ENCODE data around the gene USH2A. TPM values are rescaled to one million over a fixed set of nuclear protein-coding genes. Genes with fewer than 3 reads are reported as not detected.

The USH2A gene
- total RNA-seq, 4 donors from 2014 or later: 0.03 to 0.25 TPM; not detected in 2

- intact Hi-C loops (cut with DNase I; ENCODE audit: low total_unique reads): no loop called here
- no peak overlapping the region for H3K4me3 ChIP-seq (ENCODE audit: low read depth, poor library complexity, severe bottlenecking)
- no peak for DNase-seq (ENCODE audit: low spot score in 2 of 2)
- WGBS, 2 donors: 7 to 17% methylated on average over 4 of the region's 4 CpGs
- TF ChIP-seq, protein P1, sequence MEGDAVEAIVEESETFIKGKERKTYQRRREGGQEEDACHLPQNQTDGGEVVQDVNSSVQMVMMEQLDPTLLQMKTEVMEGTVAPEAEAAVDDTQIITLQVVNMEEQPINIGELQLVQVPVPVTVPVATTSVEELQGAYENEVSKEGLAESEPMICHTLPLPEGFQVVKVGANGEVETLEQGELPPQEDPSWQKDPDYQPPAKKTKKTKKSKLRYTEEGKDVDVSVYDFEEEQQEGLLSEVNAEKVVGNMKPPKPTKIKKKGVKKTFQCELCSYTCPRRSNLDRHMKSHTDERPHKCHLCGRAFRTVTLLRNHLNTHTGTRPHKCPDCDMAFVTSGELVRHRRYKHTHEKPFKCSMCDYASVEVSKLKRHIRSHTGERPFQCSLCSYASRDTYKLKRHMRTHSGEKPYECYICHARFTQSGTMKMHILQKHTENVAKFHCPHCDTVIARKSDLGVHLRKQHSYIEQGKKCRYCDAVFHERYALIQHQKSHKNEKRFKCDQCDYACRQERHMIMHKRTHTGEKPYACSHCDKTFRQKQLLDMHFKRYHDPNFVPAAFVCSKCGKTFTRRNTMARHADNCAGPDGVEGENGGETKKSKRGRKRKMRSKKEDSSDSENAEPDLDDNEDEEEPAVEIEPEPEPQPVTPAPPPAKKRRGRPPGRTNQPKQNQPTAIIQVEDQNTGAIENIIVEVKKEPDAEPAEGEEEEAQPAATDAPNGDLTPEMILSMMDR (IDR thresholded peaks at IDR 0.05): no peak
- no peak for TF ChIP-seq POLR2A (IDR thresholded peaks at IDR 0.05)
Measured at GRCh38 chr1:216310776-216311175, 112.5 kb downstream of the USH2A start.

- no peak overlapping the region for H3K4me3 ChIP-seq (ENCODE audit: low read depth, poor library complexity, severe bottlenecking)
- 77 to 90% methylated on average over 4 of the region's 4 CpGs for whole genome bisulfite sequencing, 2 donors
- TF ChIP-seq POLR2A (IDR thresholded peaks at IDR 0.05): no peak
- TF ChIP-seq, protein P1 (IDR thresholded peaks at IDR 0.05): no peak
- intact Hi-C loops (cut with DNase I; ENCODE audit: low total_unique reads): no loop called here
- DNase-seq (ENCODE audit: low spot score in 2 of 2): no peak
Measured at GRCh38 chr1:216306830-216307229, 116.4 kb downstream of the USH2A start.

DNA sequence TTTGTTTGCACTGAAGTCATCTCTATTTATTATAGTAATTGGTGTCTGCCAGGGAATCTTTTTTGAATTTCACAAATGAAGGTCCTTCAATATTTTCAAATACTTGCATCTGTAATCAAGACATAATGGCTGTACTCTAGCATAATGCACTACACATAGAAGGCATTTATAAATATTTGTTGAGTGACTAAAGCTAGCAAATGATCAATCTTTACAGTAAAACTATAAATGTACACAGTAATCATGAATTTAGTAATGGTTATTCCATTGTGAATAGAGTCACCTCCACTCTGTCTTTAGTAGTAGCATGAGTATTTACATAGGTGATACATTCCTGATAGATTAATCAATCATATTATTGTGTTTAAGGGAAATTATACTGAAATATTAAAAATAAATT, 119.6 kb downstream of the USH2A start:
- no peak for TF ChIP-seq POLR2A (IDR thresholded peaks at IDR 0.05)
- TF ChIP-seq, protein P1 (IDR thresholded peaks at IDR 0.05): no peak
- no peak for DNase-seq (ENCODE audit: low spot score in 2 of 2)
- intact Hi-C loops (cut with DNase I; ENCODE audit: low total_unique reads): no loop called here
- no peak overlapping the region for H3K4me3 ChIP-seq (ENCODE audit: low read depth, poor library complexity, severe bottlenecking)

- H3K4me3 ChIP-seq (ENCODE audit: low read depth, poor library complexity, severe bottlenecking): no peak overlapping the region
- DNase-seq (ENCODE audit: low spot score in 2 of 2): no peak
- TF ChIP-seq, protein P1 (IDR thresholded peaks at IDR 0.05): no peak
- TF ChIP-seq POLR2A (IDR thresholded peaks at IDR 0.05): no peak
- WGBS, 2 donors: 81 to 82% methylated on average over 6 of the region's 6 CpGs
- intact Hi-C loops (cut with DNase I; ENCODE audit: low total_unique reads): no loop called here
Measured at GRCh38 chr1:216293683-216294082, 129.6 kb downstream of the USH2A start.

DNA sequence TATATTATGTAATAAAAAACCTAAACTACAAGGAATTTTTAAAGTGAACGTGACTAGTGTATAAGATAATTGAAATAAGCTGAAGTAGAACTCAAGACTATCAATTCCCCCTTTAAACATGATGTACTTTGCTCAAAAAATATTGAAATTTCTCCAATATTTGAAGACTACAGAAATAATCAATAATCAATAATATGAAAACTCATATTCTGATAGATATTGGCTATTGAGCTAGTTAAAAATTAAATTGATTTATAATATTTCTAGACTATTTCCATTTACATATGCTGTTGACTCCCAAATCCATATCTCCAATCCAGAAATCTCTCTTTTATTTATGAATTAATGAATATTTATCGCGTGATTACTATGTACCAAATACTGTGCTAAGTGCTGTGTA, 133.2 kb downstream of the USH2A start:
- H3K4me3 ChIP-seq (ENCODE audit: low read depth, poor library complexity, severe bottlenecking): no peak overlapping the region
- DNase-seq (ENCODE audit: low spot score in 2 of 2): no peak
- TF ChIP-seq POLR2A (IDR thresholded peaks at IDR 0.05): no peak
- TF ChIP-seq, protein P1 (IDR thresholded peaks at IDR 0.05): no peak
- intact Hi-C loops (cut with DNase I; ENCODE audit: low total_unique reads): no loop called here
- 45 to 73% methylated on average over 3 of the region's 3 CpGs for WGBS, 2 donors

GRCh38 chr1:216285052-216285451, 138.2 kb downstream of the USH2A start:
- intact Hi-C loops (cut with DNase I; ENCODE audit: low total_unique reads): no loop called here
- no peak for DNase-seq (ENCODE audit: low spot score in 2 of 2)
- TF ChIP-seq POLR2A (IDR thresholded peaks at IDR 0.05): no peak
- TF ChIP-seq, protein P1 (IDR thresholded peaks at IDR 0.05): no peak
- 63% methylated on average over 3 of the region's 3 CpGs for WGBS, 2 donors
- no peak overlapping the region for H3K4me3 ChIP-seq (ENCODE audit: low read depth, poor library complexity, severe bottlenecking)

Measured in lower leg skin (tissue), 4 donors.